Liver (tissue), 9 donors: ENCODE data around the gene EHD2. TPM values are rescaled to one million over a fixed set of nuclear protein-coding genes. Genes with fewer than 3 reads are reported as not detected.

Experiments used
- DNase-seq: peaks from one replicate; pipeline ENCODE4 v3.0.0-alpha.2; 2017; ENCODE audit warnings: low spot score
- H3K27ac ChIP-seq, 2 donors: one replicate each; pipeline ENCODE4 v1.7.0; 2013; ENCODE audit warnings: inconsistent platforms in 2 of 2, low read length in 2 of 2, control low read depth in 1 of 2, low read depth in 1 of 2, mild to moderate bottlenecking in 1 of 2
- H3K27me3 ChIP-seq, 4 donors: one replicate each; pipeline versions ENCODE4 v1.6.1 to v1.7.0; 2013; ENCODE audit warnings: low read length in 3 of 4, inconsistent platforms in 1 of 4, mild to moderate bottlenecking in 1 of 4, moderate library complexity in 1 of 4; ENCODE audit not compliant: control insufficient read depth in 4 of 4, insufficient read depth in 4 of 4
- H3K36me3 ChIP-seq, 4 donors: one replicate each; pipeline versions ENCODE4 v1.6.1 to v1.7.0; 2013; ENCODE audit warnings: low read length in 3 of 4, mild to moderate bottlenecking in 3 of 4, low read depth in 1 of 4, moderate library complexity in 1 of 4; ENCODE audit not compliant: control insufficient read depth in 4 of 4, insufficient read depth in 3 of 4
- H3K4me1 ChIP-seq, 4 donors: one replicate each; pipeline versions ENCODE4 v1.6.1 to v1.7.0; 2013; ENCODE audit warnings: low read length in 3 of 4, mild to moderate bottlenecking in 3 of 4, moderate library complexity in 1 of 4; ENCODE audit not compliant: control insufficient read depth in 4 of 4, insufficient read depth in 4 of 4
- H3K4me3 ChIP-seq, 3 donors: one replicate each; pipeline versions ENCODE4 v1.6.1 to v1.7.0; 2013; ENCODE audit warnings: low read length in 3 of 3, control low read depth in 1 of 3, low read depth in 1 of 3, mild to moderate bottlenecking in 1 of 3
- H3K9ac ChIP-seq, 2 donors: one replicate each; pipeline ENCODE4 v1.7.0; 2013; ENCODE audit warnings: low read length in 2 of 2, mild to moderate bottlenecking in 2 of 2, moderate library complexity in 2 of 2, control low read depth in 1 of 2, low read depth in 1 of 2
- H3K9me3 ChIP-seq, 4 donors: one replicate each; pipeline versions ENCODE4 v1.6.1 to v1.7.0; 2013; ENCODE audit warnings: low read length in 3 of 4; ENCODE audit not compliant: control insufficient read depth in 4 of 4
- EGR1 ChIP-seq, 2 donors: IDR thresholded peaks; 2 replicates each; pipeline ENCODE4 v1.6.1; 2016 to 2018; ENCODE audit warnings: antibody characterized with exemption in 2 of 2, low read depth in 2 of 2
- FOXA1 ChIP-seq: IDR thresholded peaks from 2 replicates; pipeline ENCODE4 v1.6.1; 2016; ENCODE audit warnings: antibody characterized with exemption
- HNF4A ChIP-seq, 2 donors: conservative IDR thresholded peaks; 2 replicates each; pipeline ENCODE4 v1.6.1; 2016; ENCODE audit warnings: antibody characterized with exemption in 2 of 2, mild to moderate bottlenecking in 2 of 2
- HNF4G ChIP-seq: IDR thresholded peaks from 2 replicates; pipeline ENCODE4 v1.6.1; 2016; ENCODE audit warnings: antibody characterized with exemption
- JUND ChIP-seq, 2 donors: IDR thresholded peaks; 2 replicates each; pipeline ENCODE4 v1.6.1; 2016; ENCODE audit warnings: antibody characterized with exemption in 2 of 2
- MAX ChIP-seq: IDR thresholded peaks from 2 replicates; pipeline ENCODE4 v1.6.1; 2016; ENCODE audit warnings: antibody characterized with exemption
- NR2F2 ChIP-seq: IDR thresholded peaks from 2 replicates; pipeline ENCODE4 v1.6.1; 2016; ENCODE audit warnings: antibody characterized with exemption
- RAD21 ChIP-seq, 2 donors: IDR thresholded peaks; 2 replicates each; pipeline ENCODE4 v1.6.1; 2016; ENCODE audit warnings: antibody characterized with exemption in 2 of 2, mild to moderate bottlenecking in 2 of 2
- REST ChIP-seq: IDR thresholded peaks from 2 replicates; pipeline ENCODE4 v1.6.1; 2016; ENCODE audit warnings: antibody characterized with exemption, mild to moderate bottlenecking
- TAF1 ChIP-seq: conservative IDR thresholded peaks from 2 replicates; pipeline ENCODE4 v1.6.1; 2016; ENCODE audit warnings: antibody characterized with exemption, mild to moderate bottlenecking
- YY1 ChIP-seq: IDR thresholded peaks from 2 replicates; pipeline ENCODE4 v1.6.1; 2016; ENCODE audit warnings: antibody characterized with exemption, mild to moderate bottlenecking
- ZBTB33 ChIP-seq: IDR thresholded peaks from 2 replicates; pipeline ENCODE4 v1.6.1; 2016; ENCODE audit warnings: antibody characterized with exemption
- WGBS: extraction: QIAGEN DNeasy Blood & Tissue Kit; methylation state at CpG from one replicate; pipeline ENCODE4 v1.1.7; 2013; 5-methylcytosine and 5-hydroxymethylcytosine counted together
- polyA plus RNA-seq, 2 donors: library from polyadenylated mRNA; stranded (reverse) in 1 of 2; unstranded in 1 of 2; fragments of 200-250 nt in 1 of 2; fragments of >200 nt in 1 of 2; fragmentation: Nextera tagmentation in 1 of 2; extraction: Ambion mirVana in 1 of 2; gene quantifications; one replicate each; pipeline versions ENCODE4 v1.2.1 to v1.2.3, GENCODE V29; 2013 to 2015
- total RNA-seq, 2 donors: library from RNA; depleted of rRNA; stranded (reverse); fragments of >200 nt; gene quantifications; one replicate each; pipeline ENCODE4 v1.2.3, GENCODE V29; 2014
- TF ChIP-seq, protein P1 (sequence below): fragments of 150-350 bp; IDR thresholded peaks from 2 replicates; pipeline ENCODE4 v1.5.1; 2017; ENCODE audit warnings: improper control_type of control experiment, low read depth, low read length; ENCODE audit not compliant: missing input control
- TF ChIP-seq, protein P2 (sequence below): IDR thresholded peaks from 2 replicates; pipeline ENCODE4 v1.6.1; 2016; ENCODE audit warnings: antibody characterized with exemption
- donor health status: healthy.
- donor health status: healthy.
- donor health status: healthy.
- donor health status: healthy.
- donor health status: healthy.

Gene EHD2
- total and polyA plus RNA-seq, 4 donors: 3.2 to 7.9 (median 5.8) TPM

- TF ChIP-seq MAX (no peak), HNF4A (conservative IDR thresholded peaks at IDR 0.05) (no peak), RAD21 (IDR thresholded peaks at IDR 0.05) (no peak), ZBTB33 (no peak), EGR1 (IDR thresholded peaks at IDR 0.05; ENCODE audit: low read depth in 2 of 2) (no peak), NR2F2 (no peak), REST (no peak), FOXA1 (no peak), JUND (IDR thresholded peaks at IDR 0.05) (no peak)
- TF ChIP-seq, protein P1, sequence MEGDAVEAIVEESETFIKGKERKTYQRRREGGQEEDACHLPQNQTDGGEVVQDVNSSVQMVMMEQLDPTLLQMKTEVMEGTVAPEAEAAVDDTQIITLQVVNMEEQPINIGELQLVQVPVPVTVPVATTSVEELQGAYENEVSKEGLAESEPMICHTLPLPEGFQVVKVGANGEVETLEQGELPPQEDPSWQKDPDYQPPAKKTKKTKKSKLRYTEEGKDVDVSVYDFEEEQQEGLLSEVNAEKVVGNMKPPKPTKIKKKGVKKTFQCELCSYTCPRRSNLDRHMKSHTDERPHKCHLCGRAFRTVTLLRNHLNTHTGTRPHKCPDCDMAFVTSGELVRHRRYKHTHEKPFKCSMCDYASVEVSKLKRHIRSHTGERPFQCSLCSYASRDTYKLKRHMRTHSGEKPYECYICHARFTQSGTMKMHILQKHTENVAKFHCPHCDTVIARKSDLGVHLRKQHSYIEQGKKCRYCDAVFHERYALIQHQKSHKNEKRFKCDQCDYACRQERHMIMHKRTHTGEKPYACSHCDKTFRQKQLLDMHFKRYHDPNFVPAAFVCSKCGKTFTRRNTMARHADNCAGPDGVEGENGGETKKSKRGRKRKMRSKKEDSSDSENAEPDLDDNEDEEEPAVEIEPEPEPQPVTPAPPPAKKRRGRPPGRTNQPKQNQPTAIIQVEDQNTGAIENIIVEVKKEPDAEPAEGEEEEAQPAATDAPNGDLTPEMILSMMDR: no peak
- no peaks in the 10 kb centered on the region for H3K27me3 ChIP-seq
- WGBS: 93% methylated on average over 26 of the region's 26 CpGs
- no peaks in the 10 kb centered on the region for H3K9me3 ChIP-seq
- no peak overlapping the region for H3K27ac ChIP-seq
- H3K9ac ChIP-seq: no peak overlapping the region
- H3K4me1 ChIP-seq: peaks cover 0 to 3% (median 0%) of the 10 kb centered on the region in 4 donors
- H3K36me3 ChIP-seq: peaks cover 5 to 23% (median 9%) of the 10 kb centered on the region in 4 donors
- no peak for DNase-seq
- no peak overlapping the region for H3K4me3 ChIP-seq
Observed at GRCh38 chr19:47695533-47696262, 17.5 kb upstream of the EHD2 start.

- WGBS: 96% methylated on average over 8 of the region's 8 CpGs
- no peak for TF ChIP-seq RAD21 (IDR thresholded peaks at IDR 0.05)
- no peak for TF ChIP-seq HNF4G
- no peak for TF ChIP-seq YY1
- TF ChIP-seq REST: no peak
- TF ChIP-seq NR2F2: no peak
- TF ChIP-seq, protein P2, sequence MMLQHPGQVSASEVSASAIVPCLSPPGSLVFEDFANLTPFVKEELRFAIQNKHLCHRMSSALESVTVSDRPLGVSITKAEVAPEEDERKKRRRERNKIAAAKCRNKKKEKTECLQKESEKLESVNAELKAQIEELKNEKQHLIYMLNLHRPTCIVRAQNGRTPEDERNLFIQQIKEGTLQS: no peak
- no peak for TF ChIP-seq FOXA1
- no peak for TF ChIP-seq TAF1
- no peak for TF ChIP-seq MAX
- no peak for TF ChIP-seq EGR1 (IDR thresholded peaks at IDR 0.05; ENCODE audit: low read depth in 2 of 2)
- no peak for TF ChIP-seq ZBTB33
Observed at GRCh38 chr19:47696635-47697034, 16.6 kb upstream of the EHD2 start.

More at GRCh38 chr19:47696635-47697034, 16.6 kb upstream of the EHD2 start:
- Histone ChIP-seq H3K27me3 (no peaks in the 10 kb centered on the region), H3K27ac (no peak overlapping the region), H3K9me3 (no peaks in the 10 kb centered on the region), H3K4me3 (no peak overlapping the region), H3K4me1 (peaks cover 0 to 3% (median 0%) of the 10 kb centered on the region in 4 donors), H3K36me3 (peaks cover 11 to 26% (median 13%) of the 10 kb centered on the region in 4 donors), H3K9ac (no peak overlapping the region)
- DNase-seq: no peak
